IMR-90 (cell line): ENCODE results near the gene KMT2E. TPM values are rescaled to one million over a fixed set of nuclear protein-coding genes. Genes with fewer than 3 reads are reported as not detected.

Source experiments
- ATAC-seq: fragments of 200-7000 bp; cut with Tn5 transposase; 2 replicates; pipeline ENCODE4 v1.9.1; 2020; ENCODE audit warnings: low read depth, mild to moderate bottlenecking, moderate library complexity
- BruUV-seq: library from RNA; stranded (reverse); fragments of 400-500 nt; replicated peaks from 2 replicates; lab custom pipeline; 2021; lab: Mats Ljungman, UMichigan
- CTCF ChIA-PET: fragments of 300-600 bp; formaldehyde crosslinking; extraction: SDS; loops from one replicate; lab custom pipeline; 2021; ENCODE audit warnings: antibody characterized with exemption; lab: Yijun Ruan, JAX
- POLR2A ChIA-PET: fragments of 300-600 bp; sonication (Branson Sonifier 250); formaldehyde crosslinking; loops from one replicate; lab custom pipeline; 2022; ENCODE audit warnings: antibody characterized with exemption; ENCODE audit not compliant: unreplicated experiment; lab: Charles Lee
- DNase-seq: peaks from one replicate; pipeline ENCODE4 v3.0.0; 2013
- H2AFZ ChIP-seq: replicated peaks from 2 replicates; pipeline ENCODE3; 2013; ENCODE audit warnings: low read length, mild to moderate bottlenecking; ENCODE audit not compliant: poor library complexity
- H2AK5ac ChIP-seq: 2 replicates; pipeline ENCODE4 v1.6.1; 2013; ENCODE audit warnings: low read depth, low read length, inconsistent platforms
- H2AK9ac ChIP-seq: replicated peaks from 2 replicates; pipeline ENCODE3; 2013; ENCODE audit warnings: mild to moderate bottlenecking, low read depth, low read length, moderate library complexity; ENCODE audit not compliant: poor library complexity
- H2BK120ac ChIP-seq: 2 replicates; pipeline ENCODE4 v1.6.1; 2013; ENCODE audit warnings: low read depth, low read length, inconsistent platforms
- H2BK15ac ChIP-seq: 3 replicates; pipeline ENCODE4 v1.6.1; 2013; ENCODE audit warnings: low read depth, low read length, inconsistent platforms
- H2BK20ac ChIP-seq: 2 replicates; pipeline ENCODE4 v1.6.1; 2013; ENCODE audit warnings: low read depth, mild to moderate bottlenecking, inconsistent platforms, low read length, moderate library complexity
- H2BK5ac ChIP-seq: 2 replicates; pipeline ENCODE4 v1.6.1; 2013; ENCODE audit warnings: mild to moderate bottlenecking, low read depth, low read length, inconsistent platforms; ENCODE audit not compliant: poor library complexity, severe bottlenecking
- H3K14ac ChIP-seq: replicated peaks from 2 replicates; pipeline ENCODE4 v1.6.1; 2013; ENCODE audit warnings: low read depth, low read length, inconsistent platforms
- H3K18ac ChIP-seq: 2 replicates; pipeline ENCODE4 v1.6.1; 2013; ENCODE audit warnings: low read depth, low read length, control low read depth
- H3K23ac ChIP-seq: 2 replicates; pipeline ENCODE4 v1.6.1; 2013; ENCODE audit warnings: low read depth, low read length, inconsistent platforms
- H3K27ac ChIP-seq: 2 replicates; pipeline ENCODE4 v1.5.1; 2013; ENCODE audit warnings: mild to moderate bottlenecking, control low read depth, low read length; ENCODE audit not compliant: insufficient read depth
- H3K27me3 ChIP-seq: 2 replicates; pipeline ENCODE4 v1.6.1; 2013; ENCODE audit warnings: low read length; ENCODE audit not compliant: control insufficient read depth, insufficient read depth
- H3K36me3 ChIP-seq: 2 replicates; pipeline ENCODE4 v1.6.1; 2013; ENCODE audit warnings: low read length, mixed read lengths; ENCODE audit not compliant: control insufficient read depth, insufficient read depth
- H3K4ac ChIP-seq: 2 replicates; pipeline ENCODE4 v1.6.1; 2013; ENCODE audit warnings: low read depth, low read length, inconsistent platforms
- H3K4me1 ChIP-seq: 2 replicates; pipeline ENCODE4 v1.6.1; 2013; ENCODE audit warnings: low read length, mixed read lengths; ENCODE audit not compliant: control insufficient read depth, insufficient read depth
- H3K4me2 ChIP-seq: 2 replicates; pipeline ENCODE4 v1.6.1; 2013; ENCODE audit warnings: low read depth, mild to moderate bottlenecking, control low read depth, low read length, moderate library complexity
- H3K4me3 ChIP-seq: 2 replicates; pipeline ENCODE4 v1.5.1; 2013; ENCODE audit warnings: low read depth, mild to moderate bottlenecking, control low read depth, low read length, moderate library complexity; ENCODE audit not compliant: insufficient read depth
- H3K56ac ChIP-seq: 2 replicates; pipeline ENCODE4 v1.6.1; 2013; ENCODE audit warnings: low read length, inconsistent platforms; ENCODE audit not compliant: insufficient read depth; ENCODE audit errors: extremely low read depth
- H3K79me1 ChIP-seq, 2 experiments: 2 replicates each; pipeline ENCODE4 v1.6.1; 2013; ENCODE audit warnings: low read length in 2 of 2, inconsistent platforms in 1 of 2, low read depth in 1 of 2
- H3K9ac ChIP-seq: 2 replicates; pipeline ENCODE4 v1.6.1; 2013; ENCODE audit warnings: low read depth, low read length, control low read depth
- H3K9me1 ChIP-seq: 2 replicates; pipeline ENCODE4 v1.6.1; 2013; ENCODE audit warnings: low read length, inconsistent platforms; ENCODE audit not compliant: insufficient read depth
- H3K9me3 ChIP-seq: 2 replicates; pipeline ENCODE4 v1.6.1; 2013; ENCODE audit warnings: low read length; ENCODE audit not compliant: control insufficient read depth, insufficient read depth
- H4K20me1 ChIP-seq: 2 replicates; pipeline ENCODE4 v1.6.1; 2013; ENCODE audit warnings: low read length, inconsistent platforms; ENCODE audit not compliant: insufficient read depth
- H4K5ac ChIP-seq: 2 replicates; pipeline ENCODE4 v1.6.1; 2013; ENCODE audit warnings: mild to moderate bottlenecking, low read depth, low read length, control low read depth
- H4K8ac ChIP-seq, 2 experiments: 2 replicates each; pipeline ENCODE4 v1.6.1; 2013; ENCODE audit warnings: low read depth in 2 of 2, low read length in 2 of 2, control low read depth in 1 of 2, inconsistent platforms in 1 of 2
- H4K91ac ChIP-seq: 2 replicates; pipeline ENCODE4 v1.6.1; 2013; ENCODE audit warnings: low read depth, low read length, inconsistent platforms; ENCODE audit not compliant: insufficient read depth
- FOS ChIP-seq: fragments of 150-350 bp; IDR thresholded peaks from 2 replicates; pipeline ENCODE4 v1.6.1; 2016; ENCODE audit warnings: low read depth, low read length
- MXI1 ChIP-seq: IDR thresholded peaks from 2 replicates; pipeline ENCODE4 v1.6.1; 2012; ENCODE audit warnings: low read depth, mild to moderate bottlenecking, low read length, moderate library complexity, borderline replicate concordance
- NFE2L2 ChIP-seq: fragments of 150-350 bp; IDR thresholded peaks from 2 replicates; pipeline ENCODE4 v1.6.1; 2016; ENCODE audit warnings: low read depth, mild to moderate bottlenecking, low read length
- POLR2A ChIP-seq: IDR thresholded peaks from 2 replicates; pipeline ENCODE4 v1.6.1; 2012; ENCODE audit warnings: mild to moderate bottlenecking, low read depth, low read length
- WGBS, 2 experiments: methylation state at CpG; one replicate each; pipeline versions ENCODE4 v1.1.5 to v1.1.7; 2013; ENCODE audit warnings: missing lambda C conversion rate in 2 of 2; ENCODE audit not compliant: insufficient read length in 1 of 2; ENCODE audit errors: extremely low coverage in 2 of 2; 5-methylcytosine and 5-hydroxymethylcytosine counted together
- dilution Hi-C: fragments of 300-500 bp; cut with HindIII; formaldehyde crosslinking; loops from one replicate; pipeline ENCODE4 v1.14.3; 2018; ENCODE audit warnings: low sequenced_read_pairs; ENCODE audit not compliant: unreplicated experiment
- in situ Hi-C: fragments of 300-500 bp; cut with MboI; formaldehyde crosslinking; loops from 3 replicates; pipeline ENCODE4 v1.14.3; 2019; ENCODE audit warnings: low sequenced_read_pairs, inconsistent platforms, mixed read lengths
- intact Hi-C: fragments of 100-400 bp; cut with micrococcal nuclease; formaldehyde crosslinking; loops from 2 replicates; pipeline ENCODE4 v1.10.0; 2022
- polyA plus RNA-seq, 3 experiments: library from polyadenylated mRNA; depleted of rRNA; stranded (reverse); fragments of >200 nt; gene quantifications; 2 replicates each; pipeline ENCODE4 v1.2.3, GENCODE V29; 2012; ENCODE audit warnings: low replicate concordance in 1 of 3
- total RNA-seq: library from RNA; depleted of rRNA; stranded (reverse); fragments of >200 nt; gene quantifications from 2 replicates; pipeline ENCODE4 v1.2.3, GENCODE V29; 2012
- TF ChIP-seq, protein P1 (sequence below): conservative IDR thresholded peaks from 2 replicates; pipeline ENCODE4 v1.5.1; 2012; ENCODE audit warnings: mild to moderate bottlenecking, low read depth, low read length, improper control_type of control experiment
- TF ChIP-seq, protein P2 (sequence below): fragments of 150-350 bp; IDR thresholded peaks from 2 replicates; pipeline ENCODE4 v1.6.1; 2016; ENCODE audit warnings: low read depth, mild to moderate bottlenecking, low read length, moderate library complexity, borderline replicate concordance
- TF ChIP-seq, protein P3 (sequence below): fragments of 150-350 bp; IDR thresholded peaks from 2 replicates; pipeline ENCODE4 v1.6.1; 2017; ENCODE audit warnings: mild to moderate bottlenecking, antibody characterized with exemption, low read length, low read depth

The KMT2E gene
- total and polyA plus RNA-seq, 2 of the 4 experiments (the other 2 are of a cell fraction) = 16.8 to 79.2 TPM

GRCh38 chr7:105003275-105003674 lies 10.7 kb upstream of the KMT2E start:
- intact Hi-C loops = no loop called here
- Histone ChIP-seq H3K4me2 (peak overlapping the region; percentile 73), H3K23ac (peak overlapping the region; percentile 87), H3K9ac (no peak overlapping the region; the same call in 1 of the 2 replicates), H3K18ac (no peak overlapping the region), H4K8ac (no peak overlapping the region), H2BK15ac (no peak overlapping the region), H3K4me1 (peaks cover 4% of the 10 kb centered on the region), H3K4ac (no peak overlapping the region), H3K27ac (0 out of 2 replicates have a peak overlapping the region, but pooled peaks have one; percentile 22), H3K4me3 (no peak overlapping the region), H3K79me1 (peaks cover 0 to 40% of the 10 kb centered on the region in 2 experiments; a peak in 2 of 4 replicates), H3K14ac (no peak overlapping the region), H3K27me3 (no peaks in the 10 kb centered on the region), H2BK20ac (no peak overlapping the region), H3K9me1 (peaks cover 21% of the 10 kb centered on the region), H3K9me3 (no peaks in the 10 kb centered on the region), H4K20me1 (peaks cover 100% of the 10 kb centered on the region), H4K5ac (no peak overlapping the region), H4K91ac (no peak overlapping the region), H2AK5ac (no peak overlapping the region), H2BK120ac (no peak overlapping the region), H2AFZ (no peak overlapping the region), H2BK5ac (peak overlapping the region; percentile 51), H3K36me3 (peaks cover 8% of the 10 kb centered on the region; the same call in 1 of the 2 replicates), H2AK9ac (no peak overlapping the region), H3K56ac (no peak overlapping the region)
- BruUV-seq = no TSS peak
- ChIA-PET CTCF (no interaction called here), POLR2A (interaction anchor here (0.6 kb wide), 1 partner anchor 37 kb away, joined by 6 read pairs; no protein-coding TSS in a partner anchor)
- dilution Hi-C loops = no loop called here
- WGBS, 2 experiments = no CpG with 5 or more reads among the region's 5 CpGs
- TF ChIP-seq FOS = no peak
- TF ChIP-seq NFE2L2 = no peak
- TF ChIP-seq, protein P1, sequence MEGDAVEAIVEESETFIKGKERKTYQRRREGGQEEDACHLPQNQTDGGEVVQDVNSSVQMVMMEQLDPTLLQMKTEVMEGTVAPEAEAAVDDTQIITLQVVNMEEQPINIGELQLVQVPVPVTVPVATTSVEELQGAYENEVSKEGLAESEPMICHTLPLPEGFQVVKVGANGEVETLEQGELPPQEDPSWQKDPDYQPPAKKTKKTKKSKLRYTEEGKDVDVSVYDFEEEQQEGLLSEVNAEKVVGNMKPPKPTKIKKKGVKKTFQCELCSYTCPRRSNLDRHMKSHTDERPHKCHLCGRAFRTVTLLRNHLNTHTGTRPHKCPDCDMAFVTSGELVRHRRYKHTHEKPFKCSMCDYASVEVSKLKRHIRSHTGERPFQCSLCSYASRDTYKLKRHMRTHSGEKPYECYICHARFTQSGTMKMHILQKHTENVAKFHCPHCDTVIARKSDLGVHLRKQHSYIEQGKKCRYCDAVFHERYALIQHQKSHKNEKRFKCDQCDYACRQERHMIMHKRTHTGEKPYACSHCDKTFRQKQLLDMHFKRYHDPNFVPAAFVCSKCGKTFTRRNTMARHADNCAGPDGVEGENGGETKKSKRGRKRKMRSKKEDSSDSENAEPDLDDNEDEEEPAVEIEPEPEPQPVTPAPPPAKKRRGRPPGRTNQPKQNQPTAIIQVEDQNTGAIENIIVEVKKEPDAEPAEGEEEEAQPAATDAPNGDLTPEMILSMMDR = no peak
- TF ChIP-seq POLR2A = no peak
- 0 out of 2 replicates have a peak, but pooled peaks have one; percentile 16 for TF ChIP-seq MXI1
- TF ChIP-seq, protein P2, sequence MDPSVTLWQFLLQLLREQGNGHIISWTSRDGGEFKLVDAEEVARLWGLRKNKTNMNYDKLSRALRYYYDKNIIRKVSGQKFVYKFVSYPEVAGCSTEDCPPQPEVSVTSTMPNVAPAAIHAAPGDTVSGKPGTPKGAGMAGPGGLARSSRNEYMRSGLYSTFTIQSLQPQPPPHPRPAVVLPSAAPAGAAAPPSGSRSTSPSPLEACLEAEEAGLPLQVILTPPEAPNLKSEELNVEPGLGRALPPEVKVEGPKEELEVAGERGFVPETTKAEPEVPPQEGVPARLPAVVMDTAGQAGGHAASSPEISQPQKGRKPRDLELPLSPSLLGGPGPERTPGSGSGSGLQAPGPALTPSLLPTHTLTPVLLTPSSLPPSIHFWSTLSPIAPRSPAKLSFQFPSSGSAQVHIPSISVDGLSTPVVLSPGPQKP = no peak
- TF ChIP-seq, protein P3, sequence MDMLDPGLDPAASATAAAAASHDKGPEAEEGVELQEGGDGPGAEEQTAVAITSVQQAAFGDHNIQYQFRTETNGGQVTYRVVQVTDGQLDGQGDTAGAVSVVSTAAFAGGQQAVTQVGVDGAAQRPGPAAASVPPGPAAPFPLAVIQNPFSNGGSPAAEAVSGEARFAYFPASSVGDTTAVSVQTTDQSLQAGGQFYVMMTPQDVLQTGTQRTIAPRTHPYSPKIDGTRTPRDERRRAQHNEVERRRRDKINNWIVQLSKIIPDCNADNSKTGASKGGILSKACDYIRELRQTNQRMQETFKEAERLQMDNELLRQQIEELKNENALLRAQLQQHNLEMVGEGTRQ = no peak
- in situ Hi-C loops = no loop called here
- ATAC-seq (peak; percentile 84), DNase-seq (peak; percentile 82)
